Fibroblast of skin of right biceps (primary cell): Measurements from ENCODE around the gene MIF.
"Not testable (repeated sequence)": the region's sequence is repeated elsewhere in the genome, so short reads cannot be mapped to it uniquely, and the experiment has no call there.

ENCODE experiments used
- DNase-seq: peaks from one replicate; pipeline ENCODE4 v3.0.0-alpha.2; 2013

Gene MIF

GRCh38 chr22:23878219-23878618 is 16.0 kb upstream of the MIF start:
- no peak for DNase-seq

GRCh38 chr22:23882370-23882769 is 11.8 kb upstream of the MIF start:
- no peak for DNase-seq

- no peak for DNase-seq
These were observed 10.5 kb upstream of the MIF start for GRCh38 chr22:23883658-23884057.

DNA sequence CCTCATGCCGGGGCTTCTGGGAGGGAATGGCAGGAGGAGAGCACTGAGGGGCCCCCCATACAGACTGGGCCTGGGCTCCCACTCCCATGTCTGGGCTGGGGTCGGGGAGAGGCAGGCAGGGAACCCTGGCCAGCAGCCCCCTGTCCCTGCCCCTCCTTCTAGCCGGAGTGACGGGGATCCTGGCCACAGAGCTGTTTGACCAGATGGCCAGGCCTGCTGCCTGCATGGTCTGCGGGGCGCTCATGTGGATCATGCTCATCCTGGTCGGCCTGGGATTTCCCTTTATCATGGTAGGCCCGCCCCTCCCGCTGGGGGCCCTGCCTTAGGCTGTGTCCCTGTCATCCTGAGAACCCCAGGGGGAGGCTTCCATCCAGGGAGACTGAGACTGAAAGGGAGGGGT is 10.0 kb upstream of the MIF start:
- DNase-seq, result no peak

DNA sequence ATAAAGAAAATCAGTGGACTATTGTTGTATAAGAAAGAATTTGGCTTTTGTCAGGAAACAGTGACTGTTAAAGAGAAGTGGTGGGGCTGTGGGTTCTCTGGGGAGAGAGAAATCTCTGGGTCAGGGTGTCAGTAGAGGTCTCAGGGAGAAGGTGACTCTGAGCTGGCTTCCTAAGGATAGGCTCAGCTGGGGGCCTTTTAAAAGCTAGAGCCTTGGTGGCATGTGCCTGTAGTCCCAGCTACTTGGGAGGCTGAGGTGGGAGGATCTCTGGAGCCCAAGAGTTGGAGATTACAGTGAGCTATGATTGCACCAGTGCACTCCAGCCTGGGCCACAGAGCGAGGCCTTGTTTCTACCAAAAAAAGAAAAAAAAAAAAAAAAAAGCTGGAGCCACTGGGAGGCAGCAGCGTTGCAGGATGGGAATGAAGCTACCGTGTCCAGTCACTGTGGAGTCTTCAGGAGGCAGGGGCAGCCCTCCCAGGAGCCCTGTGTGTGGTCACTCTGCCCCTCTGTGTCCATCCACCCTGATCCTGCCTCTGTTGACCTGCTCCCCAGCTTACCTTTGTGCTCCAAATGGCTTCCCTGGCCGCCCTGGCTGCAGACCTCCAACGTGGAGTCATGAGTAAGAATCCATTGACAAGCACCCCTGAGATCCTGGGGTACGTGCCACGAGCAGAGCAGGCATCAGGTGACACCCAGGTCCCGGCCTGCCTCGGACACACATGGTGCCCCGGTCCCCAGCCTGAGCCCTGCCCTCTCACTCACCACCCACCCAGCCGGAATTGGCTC is 5.4 kb upstream of the MIF start:
- DNase-seq, result peak; percentile 23

- DNase-seq, result no peak
These were observed 4.6 kb upstream of the MIF start for GRCh38 chr22:23889620-23890019.

GRCh38 chr22:23891726-23892125 is 2.5 kb upstream of the MIF start:
- DNase-seq, result no peak

GRCh38 chr22:23892130-23892529 is 2.1 kb upstream of the MIF start:
- no peak for DNase-seq

- DNase-seq, result no peak
These were observed 1.5 kb upstream of the MIF start for GRCh38 chr22:23892706-23893105.

DNA sequence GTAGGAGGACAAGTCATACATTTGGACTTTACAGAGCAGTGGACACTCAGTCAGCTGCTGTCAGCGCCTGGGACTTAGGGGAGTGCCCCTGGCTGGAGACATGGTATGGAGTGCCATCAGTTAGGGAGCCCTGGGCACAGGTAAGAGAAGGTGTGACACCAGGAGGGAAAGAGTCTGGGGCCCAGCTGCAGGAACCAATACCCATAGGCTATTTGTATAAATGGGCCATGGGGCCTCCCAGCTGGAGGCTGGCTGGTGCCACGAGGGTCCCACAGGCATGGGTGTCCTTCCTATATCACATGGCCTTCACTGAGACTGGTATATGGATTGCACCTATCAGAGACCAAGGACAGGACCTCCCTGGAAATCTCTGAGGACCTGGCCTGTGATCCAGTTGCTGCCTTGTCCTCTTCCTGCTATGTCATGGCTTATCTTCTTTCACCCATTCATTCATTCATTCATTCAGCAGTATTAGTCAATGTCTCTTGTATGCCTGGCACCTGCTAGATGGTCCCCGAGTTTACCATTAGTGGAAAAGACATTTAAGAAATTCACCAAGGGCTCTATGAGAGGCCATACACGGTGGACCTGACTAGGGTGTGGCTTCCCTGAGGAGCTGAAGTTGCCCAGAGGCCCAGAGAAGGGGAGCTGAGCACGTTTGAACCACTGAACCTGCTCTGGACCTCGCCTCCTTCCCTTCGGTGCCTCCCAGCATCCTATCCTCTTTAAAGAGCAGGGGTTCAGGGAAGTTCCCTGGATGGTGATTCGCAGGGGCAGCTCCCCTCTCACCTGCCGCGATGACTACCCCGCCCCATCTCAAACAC is 850 bp upstream of the MIF start:
- DNase-seq, result no peak

GRCh38 chr22:23894710-23895598 is 771 bp downstream of the MIF start:
- peak; percentile 75 for DNase-seq

DNA sequence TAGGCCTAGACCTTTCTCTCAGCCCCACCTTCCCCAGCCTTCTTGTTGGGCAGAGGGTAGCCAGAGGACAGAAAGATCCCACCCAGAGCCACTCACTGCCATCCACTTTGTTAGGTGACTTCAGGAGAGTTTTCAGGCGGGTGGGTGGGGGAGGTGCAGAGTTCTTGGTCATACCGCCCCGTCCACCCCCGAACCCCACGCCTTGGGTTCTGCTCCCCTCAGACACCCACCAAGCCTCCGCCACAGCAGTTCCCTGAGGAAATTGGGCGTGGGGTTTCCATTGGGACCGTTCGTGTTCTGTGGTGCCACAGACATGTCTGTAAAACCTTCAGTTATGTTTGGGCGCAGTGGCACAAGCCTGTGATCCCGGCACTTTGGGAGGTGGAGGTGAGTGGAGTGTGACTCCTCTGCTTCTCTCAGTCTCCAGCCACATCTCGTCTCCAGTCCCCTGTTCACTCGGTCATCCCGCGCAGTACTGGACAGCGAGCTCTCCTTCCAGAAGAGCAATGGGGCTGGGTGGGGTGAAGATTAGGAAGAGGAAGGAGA is 1.5 kb downstream of the MIF start:
- DNase-seq, result no peak

GRCh38 chr22:23896166-23896522 is 2.0 kb downstream of the MIF start:
- no peak for DNase-seq

- DNase-seq, result no peak
These were observed 2.5 kb downstream of the MIF start for GRCh38 chr22:23896523-23897186.

DNA sequence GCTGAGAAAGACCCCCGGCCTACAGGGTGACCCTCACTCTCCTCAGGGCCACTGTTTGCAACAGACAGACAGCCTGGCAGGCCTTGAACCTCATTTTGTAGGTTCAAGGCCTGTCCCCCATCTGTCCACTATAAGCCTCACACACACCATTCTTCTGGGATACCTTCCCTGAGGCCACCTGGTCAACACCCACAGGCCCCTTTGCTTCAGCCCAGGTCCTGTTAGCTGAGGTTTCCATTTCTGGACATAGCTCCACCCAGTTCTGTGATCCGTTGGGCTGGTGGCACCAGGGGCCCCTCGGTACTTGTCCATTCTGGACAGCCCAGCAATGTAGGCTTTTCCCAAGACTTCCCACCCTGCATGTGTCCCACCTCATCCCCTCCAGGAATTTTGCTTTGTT is 3.1 kb downstream of the MIF start:
- no peak for DNase-seq

- DNase-seq, result no peak
These were observed 4.1 kb downstream of the MIF start for GRCh38 chr22:23898006-23898974.

- DNase-seq, result no peak
These were observed 5.0 kb downstream of the MIF start for GRCh38 chr22:23899042-23899745.

- not testable (repeated sequence) for DNase-seq
These were observed 6.0 kb downstream of the MIF start for GRCh38 chr22:23900227-23900626.

DNA sequence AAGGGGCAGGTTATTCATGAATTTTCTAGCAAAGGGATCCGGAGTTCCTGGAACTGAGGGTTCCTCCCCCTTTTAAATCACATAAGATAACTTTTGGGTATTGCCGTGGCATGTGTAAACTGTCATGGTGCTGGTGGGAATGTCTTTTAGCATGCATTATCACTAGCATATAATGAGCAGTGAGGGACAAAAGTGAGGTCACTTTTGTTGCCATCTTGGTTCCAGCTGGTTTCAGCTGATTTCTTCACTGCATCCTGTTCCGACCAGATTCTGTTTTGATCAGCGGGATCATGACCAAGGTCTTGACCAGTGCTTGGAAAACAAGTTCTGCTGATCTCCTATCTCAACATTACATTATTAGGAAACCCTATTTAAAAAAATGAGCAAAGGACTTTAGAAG is 7.4 kb downstream of the MIF start:
- no peak for DNase-seq

- DNase-seq, result no peak
These were observed 9.3 kb downstream of the MIF start for GRCh38 chr22:23903328-23903971.
